Prostate gland (tissue), 2 donors: ENCODE data around the gene C12orf75.

Experiments used
- CTCF ChIP-seq, 4 experiments: fragments of 200-600 bp in 2 of 4; fragments of 450-650 bp in 2 of 4; sonication (generic) in 2 of 4; IDR thresholded peaks; 1 replicate in 3 of 4; 2 replicates in 1 of 4; pipeline ENCODE4 v1.5.1; 2016 to 2019; ENCODE audit warnings: antibody characterized with exemption in 4 of 4, mild to moderate bottlenecking in 2 of 4, moderate library complexity in 2 of 4
- POLR2AphosphoS5 ChIP-seq: sonication (generic); formaldehyde crosslinking; IDR thresholded peaks from one replicate; pipeline ENCODE4 v1.6.1; 2017; ENCODE audit warnings: antibody characterized with exemption

- no peak for TF ChIP-seq CTCF (IDR thresholded peaks at IDR 0.05)
- no peak for TF ChIP-seq POLR2AphosphoS5
These were observed 54.5 kb downstream of the C12orf75 start for GRCh38 chr12:105384916-105385535.
